HG03139 (cell line): Measurements from ENCODE around the gene RBM19.

Source experiments
- ATAC-seq: cut with Tn5 transposase; IDR thresholded peaks from one replicate; pipeline ENCODE4 v1.9.1; 2021; ENCODE audit not compliant: unreplicated experiment

Gene RBM19

DNA sequence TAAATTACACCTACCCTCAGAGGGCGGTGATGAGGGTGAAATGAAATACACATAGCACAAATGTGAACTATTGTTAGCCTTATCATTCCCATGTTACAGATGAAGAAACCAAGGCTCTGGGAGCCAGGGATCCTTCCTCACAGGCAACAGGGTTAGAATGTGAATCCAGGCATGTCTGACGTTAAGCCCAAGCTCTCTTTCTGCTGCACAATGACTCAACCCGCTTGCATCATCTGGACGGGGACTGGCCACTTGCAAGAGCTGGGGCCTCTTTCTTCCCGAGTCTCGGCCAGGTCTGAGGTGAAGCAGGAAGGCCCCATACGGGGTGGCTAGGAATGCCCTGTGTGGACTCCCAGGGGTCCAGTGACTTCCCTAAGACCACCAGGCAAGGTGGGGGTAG, 105.2 kb downstream of the RBM19 start:
- no peak for ATAC-seq

DNA sequence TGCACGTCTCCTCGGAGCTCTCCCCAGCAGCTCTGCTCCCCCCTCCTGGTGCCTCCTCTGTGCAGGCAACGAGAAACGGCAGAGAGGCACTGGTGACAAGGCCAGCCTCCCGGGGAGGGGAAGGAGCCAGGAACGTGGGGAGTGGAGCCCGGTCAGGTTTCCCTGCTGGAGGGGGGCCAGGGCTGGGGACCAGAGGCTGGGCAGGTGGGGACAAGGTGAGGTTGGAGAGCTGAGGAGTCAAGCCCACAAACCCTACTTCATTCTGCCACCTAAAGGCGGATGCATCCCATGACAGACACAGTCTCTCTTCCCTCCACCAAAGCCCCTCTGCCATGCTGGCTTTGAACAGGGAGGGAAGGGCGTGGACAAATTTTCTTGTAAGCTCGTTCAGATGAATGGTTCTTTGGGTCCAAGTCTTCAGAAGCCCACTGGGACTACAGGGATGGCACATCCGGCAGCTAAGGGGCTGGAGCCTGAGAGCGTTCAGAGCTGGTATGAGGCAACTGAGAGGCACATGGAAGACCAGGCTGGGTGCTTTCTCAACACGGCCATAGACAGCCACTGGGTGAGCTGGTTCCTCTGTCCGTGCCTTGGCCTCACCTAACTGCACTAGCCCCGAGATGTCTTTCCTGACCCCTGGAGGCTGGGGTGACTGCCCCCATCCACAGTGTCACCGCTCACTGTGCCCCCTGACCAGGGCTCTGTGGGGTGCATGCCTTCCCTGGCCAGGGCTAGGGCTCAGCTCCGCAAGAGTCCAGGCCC, 105.9 kb downstream of the RBM19 start:
- ATAC-seq: no peak

GRCh38 chr12:113858841-113859386, 107.2 kb downstream of the RBM19 start:
- no peak for ATAC-seq

DNA sequence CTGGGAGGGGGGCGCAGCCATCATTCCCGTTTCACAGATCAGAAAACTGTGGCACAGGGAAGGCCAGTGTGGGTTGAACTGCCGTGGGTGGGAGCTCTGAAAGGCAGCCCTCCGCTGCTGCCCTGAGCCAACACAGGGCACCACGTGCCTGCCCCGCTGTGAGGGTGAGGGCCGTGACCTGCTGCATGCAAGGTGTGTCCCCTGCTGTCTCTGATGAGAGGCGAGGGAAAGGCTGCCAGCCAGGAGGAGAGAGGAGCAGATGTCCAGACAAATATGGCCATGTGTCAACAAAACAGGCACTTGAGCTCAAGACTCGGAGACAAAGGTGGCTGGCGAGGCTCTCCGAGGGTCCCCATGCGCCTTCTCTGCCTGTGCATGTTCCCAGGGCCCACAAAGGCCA, 108.8 kb downstream of the RBM19 start:
- ATAC-seq: no peak

- no peak for ATAC-seq
Measured at GRCh38 chr12:113855998-113856397, 110.1 kb downstream of the RBM19 start.

DNA sequence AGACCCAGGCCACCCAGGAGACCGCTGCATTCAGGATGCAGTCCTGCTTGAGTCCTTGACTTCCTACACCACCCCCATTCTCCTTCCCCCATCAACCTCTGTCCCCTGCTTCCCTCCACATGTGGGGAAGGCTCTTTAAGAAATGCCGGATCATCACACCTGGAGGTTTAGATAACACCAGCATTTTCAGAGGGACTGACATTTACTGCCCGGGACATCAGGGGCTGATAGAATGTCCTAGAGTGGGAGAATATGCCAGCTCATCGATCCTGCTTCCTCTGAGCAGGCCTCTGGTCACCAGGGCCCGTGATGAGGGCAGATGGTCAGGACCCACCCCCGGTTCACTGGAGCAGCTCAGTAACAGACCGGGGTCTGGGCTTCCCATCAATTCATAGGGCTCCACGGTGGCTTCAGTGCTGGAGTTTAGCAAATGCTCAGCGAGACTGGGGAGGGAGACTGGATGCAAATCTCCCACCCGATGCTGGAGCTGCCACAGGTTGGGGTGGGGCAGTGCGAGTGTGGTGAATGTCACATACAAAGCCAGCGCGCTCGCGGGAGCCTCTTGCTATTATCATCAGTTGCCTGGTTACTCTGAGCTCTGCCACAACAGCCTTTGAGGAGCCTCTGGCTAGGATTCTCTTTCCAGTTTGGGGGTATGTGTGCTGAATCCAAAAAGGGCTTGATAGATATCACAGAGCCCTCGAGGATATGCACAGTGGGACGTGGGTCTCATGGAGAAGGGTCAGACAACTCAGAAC, 111.6 kb downstream of the RBM19 start:
- no peak for ATAC-seq

DNA sequence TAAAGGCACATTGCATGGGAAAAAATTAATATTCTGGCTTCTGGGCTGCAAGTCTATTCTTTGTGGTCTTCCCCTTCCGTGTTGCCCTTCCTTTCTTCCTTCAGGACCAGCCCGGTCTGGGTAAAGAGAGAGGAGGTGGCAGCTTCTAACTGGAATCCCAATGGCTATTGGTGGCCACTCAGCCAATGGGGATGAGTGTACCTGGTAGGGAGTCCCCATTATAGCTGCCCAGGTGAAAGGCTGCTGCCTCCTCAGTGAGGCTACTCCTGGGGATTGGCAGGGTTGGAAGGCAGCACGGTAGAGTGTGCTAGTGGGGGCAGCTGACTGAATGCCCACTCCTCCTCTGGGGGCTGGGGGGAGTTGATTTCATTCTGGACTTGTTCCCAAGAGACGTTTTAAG, 112.6 kb downstream of the RBM19 start:
- ATAC-seq: no peak

DNA sequence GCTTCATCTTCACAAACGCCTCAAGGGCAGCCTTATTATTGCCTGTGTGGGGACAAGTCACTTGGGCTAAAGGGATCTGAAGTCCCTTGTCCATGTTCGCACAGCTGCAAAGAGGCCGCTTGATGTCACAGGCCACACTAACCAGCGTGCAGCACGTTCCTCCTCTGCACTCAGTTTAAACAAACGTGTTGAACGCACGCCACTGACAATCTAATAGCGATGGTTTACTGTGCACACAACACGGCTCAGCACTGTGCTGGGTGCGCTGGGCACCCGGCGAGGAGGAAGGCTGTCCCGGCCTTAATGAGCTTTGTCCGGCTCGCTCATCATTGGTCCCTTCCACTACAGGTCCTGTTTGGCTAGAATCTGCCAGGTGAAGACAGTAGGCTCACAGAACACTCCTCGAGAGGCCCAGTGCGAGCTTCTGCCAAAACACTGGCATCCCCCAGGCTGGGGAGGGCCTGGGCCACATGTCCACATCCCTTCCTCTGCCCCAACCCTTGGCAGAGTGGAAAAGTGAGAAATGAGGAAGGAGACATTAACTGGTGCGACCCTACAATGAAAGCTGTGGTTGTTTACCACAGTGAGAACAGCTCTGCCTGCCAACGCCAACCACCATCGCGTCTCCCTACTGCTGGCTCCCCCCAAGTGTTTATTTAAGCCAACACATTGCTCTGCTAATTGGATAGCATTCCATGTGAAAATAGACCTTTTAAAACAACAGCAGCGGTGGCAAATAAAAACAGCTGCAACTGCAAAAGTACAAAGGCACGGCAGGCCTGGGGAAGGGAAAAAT, 113.2 kb downstream of the RBM19 start:
- no peak for ATAC-seq

GRCh38 chr12:113852264-113852663, 113.9 kb downstream of the RBM19 start:
- no peak for ATAC-seq

- no peak for ATAC-seq
Measured at GRCh38 chr12:113850309-113851056, 115.6 kb downstream of the RBM19 start.

- no peak for ATAC-seq
Measured at GRCh38 chr12:113847856-113848255, 118.3 kb downstream of the RBM19 start.

DNA sequence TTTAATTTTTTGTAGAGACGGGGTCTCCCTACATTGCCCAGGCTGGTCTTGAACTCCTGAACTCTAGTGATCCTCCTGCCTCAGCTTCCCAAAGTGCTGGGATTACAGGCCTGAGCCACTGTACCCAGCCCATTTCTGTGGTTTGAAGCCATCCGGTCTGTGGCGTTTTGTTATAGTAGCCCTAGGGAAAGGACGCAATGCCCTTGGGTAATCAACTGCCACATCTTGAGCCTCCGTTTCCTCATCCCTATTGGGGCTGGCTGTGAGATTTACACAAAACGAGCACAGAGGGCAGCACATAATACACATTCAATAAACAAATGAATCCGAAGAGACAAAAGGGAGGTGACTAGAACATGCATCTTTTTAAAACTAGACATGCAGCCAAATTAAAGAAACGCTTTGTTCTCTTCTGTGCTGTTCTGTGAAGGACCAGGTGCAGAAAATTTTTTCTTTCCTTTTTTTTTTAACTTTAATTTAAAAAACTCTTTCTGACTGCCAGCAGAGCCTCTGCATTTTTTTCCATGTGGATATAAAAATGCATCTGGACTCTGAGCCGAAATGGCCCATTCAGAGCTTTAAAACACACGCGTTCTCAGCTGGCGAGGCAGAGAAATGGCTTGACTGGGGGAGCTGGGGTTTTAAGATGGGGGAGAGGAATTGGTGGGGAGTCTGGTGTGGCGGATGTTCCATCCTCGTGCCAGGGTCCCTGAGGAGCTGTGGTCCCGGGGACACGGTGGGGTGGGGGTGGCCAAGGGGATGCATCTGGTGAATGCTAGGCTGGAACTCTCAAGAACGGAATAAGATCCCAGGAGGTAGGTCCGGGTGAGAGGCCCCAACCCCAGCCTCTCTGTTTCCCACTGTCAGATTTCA, 119.0 kb downstream of the RBM19 start:
- no peak for ATAC-seq

GRCh38 chr12:113845900-113846674, 120.0 kb downstream of the RBM19 start:
- ATAC-seq: no peak

DNA sequence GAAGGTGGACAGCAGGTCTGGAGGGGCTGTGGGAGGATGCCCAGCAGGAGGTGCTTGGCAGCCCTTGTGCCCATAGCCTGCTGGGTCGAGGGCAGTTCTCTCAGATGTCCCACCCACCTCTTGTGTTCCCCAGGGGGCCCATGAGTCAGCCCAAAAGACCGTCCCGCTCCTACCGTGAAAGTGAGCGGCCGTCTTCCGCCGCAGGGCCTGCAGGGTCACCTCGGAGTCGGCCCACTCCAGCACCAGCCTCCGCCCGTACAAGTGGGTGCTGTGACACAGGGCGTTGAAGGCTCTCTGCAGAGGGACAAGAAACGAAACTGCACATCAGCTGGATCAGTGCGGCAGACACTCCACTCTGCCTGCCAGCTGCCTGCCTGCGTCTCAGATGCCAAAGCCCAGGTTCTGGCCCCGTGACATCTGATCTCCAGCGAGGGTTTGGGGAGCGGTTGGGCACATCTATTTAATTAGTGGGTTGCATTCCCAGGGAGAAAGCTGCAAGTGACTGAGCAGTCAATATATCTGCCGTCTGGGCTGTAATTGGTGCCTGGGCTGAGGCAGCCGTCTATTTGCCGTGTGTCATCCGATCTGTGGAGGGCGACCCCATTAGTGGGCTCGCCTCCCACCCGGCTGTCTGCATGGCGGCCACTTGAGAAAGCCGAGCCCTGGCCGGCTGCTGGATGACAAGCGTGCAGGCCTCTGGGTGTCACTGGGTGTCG, 121.5 kb downstream of the RBM19 start:
- ATAC-seq: no peak

DNA sequence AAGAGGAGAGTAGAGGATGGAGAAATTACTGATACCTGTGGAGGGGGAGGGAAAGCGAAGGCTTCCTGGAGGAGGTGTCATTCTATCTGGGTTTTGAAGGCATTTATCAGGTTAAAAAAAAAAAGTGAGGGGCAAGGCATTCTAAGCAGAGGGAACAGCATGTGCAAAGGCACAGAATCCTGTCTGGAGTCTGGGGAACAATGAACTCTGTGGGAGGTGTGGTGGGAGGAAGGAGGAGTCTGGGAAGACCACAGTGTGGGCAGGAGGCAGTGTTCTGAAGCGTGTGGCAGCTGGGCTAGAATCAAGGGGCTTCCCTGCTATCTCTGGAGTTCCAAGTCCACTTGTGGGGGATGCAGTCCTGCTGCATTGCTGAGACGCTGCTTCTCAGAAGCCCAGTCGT, 123.4 kb downstream of the RBM19 start:
- no peak for ATAC-seq

DNA sequence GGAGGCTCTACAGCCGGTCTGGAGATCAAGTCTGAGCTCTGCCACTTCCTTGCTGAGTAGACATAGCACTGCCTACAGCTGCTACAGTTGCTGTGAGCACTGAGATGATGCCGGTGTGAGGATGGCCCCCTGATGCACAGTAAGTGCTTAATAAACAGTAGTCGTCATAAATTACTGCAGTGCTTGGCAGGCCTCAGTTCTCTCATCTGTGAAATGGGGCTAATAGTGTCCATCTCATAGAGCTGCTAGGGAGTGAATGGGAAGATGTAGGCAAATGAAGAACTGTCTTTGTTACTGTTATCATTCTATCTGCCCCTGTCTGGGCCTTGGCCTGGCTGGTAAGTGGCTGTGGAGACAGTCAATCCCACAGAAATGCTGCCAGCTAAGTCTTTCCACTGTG, 124.3 kb downstream of the RBM19 start:
- ATAC-seq: no peak

- ATAC-seq: no peak
Measured at GRCh38 chr12:113840401-113841042, 125.6 kb downstream of the RBM19 start.

DNA sequence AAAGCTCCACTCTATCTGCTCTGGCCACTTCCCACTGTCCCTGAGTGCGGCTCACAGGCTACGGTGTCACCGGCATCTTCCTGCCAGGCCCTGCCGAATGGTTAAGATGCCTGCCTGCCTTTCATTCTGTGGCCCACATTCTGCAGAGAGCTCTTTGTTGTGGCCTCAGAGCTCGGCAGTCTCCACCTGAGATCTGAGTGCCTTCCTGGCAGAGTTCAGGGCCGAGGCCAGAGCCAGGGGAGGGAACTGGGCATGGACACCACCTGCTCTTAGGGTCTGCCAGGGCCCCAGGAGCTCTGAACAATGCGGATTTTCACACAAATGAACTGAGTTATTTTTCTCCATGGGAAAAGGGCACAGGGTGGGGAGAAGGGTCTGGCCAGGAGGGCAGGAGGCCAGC, 127.2 kb downstream of the RBM19 start:
- ATAC-seq: no peak
